GM12872 (cell line): ENCODE results near the gene TMEM218.

Experiments used
- CTCF ChIP-seq: IDR thresholded peaks from 3 replicates; pipeline ENCODE4 v1.5.1; 2011; ENCODE audit warnings: low read depth, mild to moderate bottlenecking, low read length, moderate library complexity; ENCODE audit not compliant: insufficient read depth

The TMEM218 gene

GRCh38 chr11:125078016-125078415, 33.4 kb downstream of the TMEM218 start:
- TF ChIP-seq CTCF = no peak

- no peak for TF ChIP-seq CTCF
Observed at GRCh38 chr11:125076378-125076945, 35.0 kb downstream of the TMEM218 start.

- no peak for TF ChIP-seq CTCF
Observed at GRCh38 chr11:125075900-125076317, 35.5 kb downstream of the TMEM218 start.

- no peak for TF ChIP-seq CTCF
Observed at GRCh38 chr11:125075242-125075625, 36.2 kb downstream of the TMEM218 start.

GRCh38 chr11:125074511-125075241, 36.8 kb downstream of the TMEM218 start:
- TF ChIP-seq CTCF = no peak

GRCh38 chr11:125073616-125074483, 37.6 kb downstream of the TMEM218 start:
- no peak for TF ChIP-seq CTCF

- no peak for TF ChIP-seq CTCF
Observed at GRCh38 chr11:125072961-125073590, 38.4 kb downstream of the TMEM218 start.
